ENCODE data around the gene UCKL1.

The UCKL1 gene

GRCh38 chr20:63913768-63914167 is 42.4 kb downstream of the UCKL1 start:
- peak overlapping the region; percentile 83 for H3K27ac ChIP-seq
- TF ChIP-seq CTCF (conservative IDR thresholded peaks at IDR 0.05), result no peak

GRCh38 chr20:63911176-63911575 is 45.0 kb downstream of the UCKL1 start:
- TF ChIP-seq CTCF (conservative IDR thresholded peaks at IDR 0.05), result no peak
- peak overlapping the region; percentile 83 for H3K27ac ChIP-seq

- no peak for TF ChIP-seq CTCF (conservative IDR thresholded peaks at IDR 0.05)
- peak overlapping the region; percentile 83 for H3K27ac ChIP-seq
Measured at GRCh38 chr20:63908008-63908682, 48.1 kb downstream of the UCKL1 start.

- peak overlapping the region; percentile 33 for H3K27ac ChIP-seq
- TF ChIP-seq CTCF (conservative IDR thresholded peaks at IDR 0.05), result no peak
Measured at GRCh38 chr20:63903796-63904561, 52.2 kb downstream of the UCKL1 start.

GRCh38 chr20:63900413-63900812 is 55.8 kb downstream of the UCKL1 start:
- TF ChIP-seq CTCF (conservative IDR thresholded peaks at IDR 0.05), result no peak
- H3K27ac ChIP-seq, result peak overlapping the region; percentile 34

- H3K27ac ChIP-seq, result peak overlapping the region; percentile 98
- no peak for TF ChIP-seq CTCF (conservative IDR thresholded peaks at IDR 0.05)
Measured at GRCh38 chr20:63898882-63899558, 57.2 kb downstream of the UCKL1 start.

- peak overlapping the region; percentile 98 for H3K27ac ChIP-seq
- TF ChIP-seq CTCF (conservative IDR thresholded peaks at IDR 0.05), result no peak
Measured at GRCh38 chr20:63897978-63898561, 58.1 kb downstream of the UCKL1 start.
